Activated naive CD8-positive, alpha-beta T cell treated with anti-CD3 and anti-CD28 coated beads, Interleukin-2, amount 50 U/mL, for 24 hours (primary cell): ENCODE results near the gene SHISAL2B.
A peak's percentile ranks its signal among the peaks of the same experiment; 100 is the strongest.

Experiments
- ATAC-seq: fragments of 150-1000 bp; cut with Tn5 transposase; one replicate; pipeline ENCODE4 v1.10.0; 2021
- DNase-seq: peaks from one replicate; pipeline ENCODE4 v3.0.0; 2021
- H3K27ac Mint-ChIP-seq: one replicate; pipeline ENCODE4 v1.8.0; 2021; ENCODE audit warnings: mild to moderate bottlenecking, mixed read lengths
- H3K27me3 Mint-ChIP-seq: one replicate; pipeline ENCODE4 v1.8.0; 2021; ENCODE audit warnings: mixed read lengths
- H3K36me3 Mint-ChIP-seq: one replicate; pipeline ENCODE4 v1.8.0; 2021; ENCODE audit warnings: low read depth, mixed read lengths
- H3K4me1 Mint-ChIP-seq: one replicate; pipeline ENCODE4 v1.8.0; 2021; ENCODE audit warnings: mixed read lengths
- H3K4me3 Mint-ChIP-seq: one replicate; pipeline ENCODE4 v1.8.0; 2021; ENCODE audit warnings: mild to moderate bottlenecking, moderate library complexity, mixed read lengths
- H3K9me3 Mint-ChIP-seq: one replicate; pipeline ENCODE4 v1.8.0; 2021; ENCODE audit warnings: mixed read lengths

The SHISAL2B gene

GRCh38 chr5:64742821-64743220 is 52.5 kb downstream of the SHISAL2B start:
- no peaks in the 10 kb centered on the region for H3K9me3 Mint-ChIP-seq

GRCh38 chr5:64744914-64745313 is 54.6 kb downstream of the SHISAL2B start:
- Mint-ChIP-seq H3K4me1 (peaks cover 11% of the 10 kb centered on the region), H3K27ac (no peak overlapping the region), H3K36me3 (peaks cover 17% of the 10 kb centered on the region), H3K4me3 (no peak overlapping the region), H3K9me3 (no peaks in the 10 kb centered on the region), H3K27me3 (no peaks in the 10 kb centered on the region)
- DNase-seq (no peak), ATAC-seq (no peak)

More at GRCh38 chr5:64742821-64743220, 52.5 kb downstream of the SHISAL2B start:
- Mint-ChIP-seq H3K4me3 (no peak overlapping the region), H3K4me1 (peaks cover 12% of the 10 kb centered on the region), H3K36me3 (peaks cover 22% of the 10 kb centered on the region), H3K27ac (no peak overlapping the region), H3K27me3 (no peaks in the 10 kb centered on the region)
- DNase-seq, result no peak
- no peak for ATAC-seq

GRCh38 chr5:64746446-64746845 is 56.1 kb downstream of the SHISAL2B start:
- no peaks in the 10 kb centered on the region for H3K9me3 Mint-ChIP-seq
- DNase-seq (no peak), ATAC-seq (no peak)
- no peaks in the 10 kb centered on the region for H3K27me3 Mint-ChIP-seq
- peak overlapping the region; percentile 29 for H3K27ac Mint-ChIP-seq
- peaks cover 11% of the 10 kb centered on the region for H3K4me1 Mint-ChIP-seq
- H3K36me3 Mint-ChIP-seq, result peaks cover 18% of the 10 kb centered on the region
- no peak overlapping the region for H3K4me3 Mint-ChIP-seq

- no peak for ATAC-seq
- no peak for DNase-seq
- H3K9me3 Mint-ChIP-seq, result no peaks in the 10 kb centered on the region
Measured at GRCh38 chr5:64749385-64749784, 59.1 kb downstream of the SHISAL2B start.

GRCh38 chr5:64754066-64754465 is 63.8 kb downstream of the SHISAL2B start:
- Mint-ChIP-seq H3K27me3 (no peaks in the 10 kb centered on the region), H3K4me3 (no peak overlapping the region), H3K9me3 (no peaks in the 10 kb centered on the region), H3K4me1 (peaks cover 3% of the 10 kb centered on the region), H3K27ac (no peak overlapping the region), H3K36me3 (peaks cover 19% of the 10 kb centered on the region)
- no peak for ATAC-seq
- no peak for DNase-seq

More at GRCh38 chr5:64749385-64749784, 59.1 kb downstream of the SHISAL2B start:
- H3K4me1 Mint-ChIP-seq, result peaks cover 11% of the 10 kb centered on the region
- H3K27ac Mint-ChIP-seq, result no peak overlapping the region
- H3K36me3 Mint-ChIP-seq, result peaks cover 21% of the 10 kb centered on the region
- H3K4me3 Mint-ChIP-seq, result no peak overlapping the region
- H3K27me3 Mint-ChIP-seq, result no peaks in the 10 kb centered on the region

GRCh38 chr5:64758901-64759300 is 68.6 kb downstream of the SHISAL2B start:
- peaks cover 12% of the 10 kb centered on the region for H3K36me3 Mint-ChIP-seq
- no peak overlapping the region for H3K27ac Mint-ChIP-seq
- no peaks in the 10 kb centered on the region for H3K27me3 Mint-ChIP-seq
- no peak for DNase-seq
- no peak overlapping the region for H3K4me3 Mint-ChIP-seq
- H3K9me3 Mint-ChIP-seq, result no peaks in the 10 kb centered on the region
- ATAC-seq, result no peak
- peaks cover 6% of the 10 kb centered on the region for H3K4me1 Mint-ChIP-seq

- Mint-ChIP-seq H3K27me3 (no peaks in the 10 kb centered on the region), H3K36me3 (peaks cover 15% of the 10 kb centered on the region), H3K4me3 (no peak overlapping the region), H3K27ac (no peak overlapping the region), H3K9me3 (no peaks in the 10 kb centered on the region), H3K4me1 (peaks cover 9% of the 10 kb centered on the region)
- ATAC-seq (no peak), DNase-seq (no peak)
Measured at GRCh38 chr5:64759960-64760660, 69.8 kb downstream of the SHISAL2B start.

GRCh38 chr5:64763948-64764503 is 73.7 kb downstream of the SHISAL2B start:
- peaks cover 29% of the 10 kb centered on the region for H3K4me1 Mint-ChIP-seq
- no peaks in the 10 kb centered on the region for H3K27me3 Mint-ChIP-seq
- peaks cover 12% of the 10 kb centered on the region for H3K36me3 Mint-ChIP-seq
- ATAC-seq (no peak), DNase-seq (no peak)
- H3K4me3 Mint-ChIP-seq, result no peak overlapping the region
- no peaks in the 10 kb centered on the region for H3K9me3 Mint-ChIP-seq
- no peak overlapping the region for H3K27ac Mint-ChIP-seq

- DNase-seq, result no peak
- H3K4me1 Mint-ChIP-seq, result peaks cover 39% of the 10 kb centered on the region
- H3K4me3 Mint-ChIP-seq, result no peak overlapping the region
Measured at GRCh38 chr5:64765804-64766504, 75.7 kb downstream of the SHISAL2B start.

GRCh38 chr5:64766941-64767340 is 76.6 kb downstream of the SHISAL2B start:
- Mint-ChIP-seq H3K4me1 (peaks cover 46% of the 10 kb centered on the region), H3K9me3 (no peaks in the 10 kb centered on the region), H3K27ac (peak overlapping the region; percentile 64)

More at GRCh38 chr5:64765804-64766504, 75.7 kb downstream of the SHISAL2B start:
- Mint-ChIP-seq H3K27ac (no peak overlapping the region), H3K9me3 (no peaks in the 10 kb centered on the region), H3K27me3 (no peaks in the 10 kb centered on the region), H3K36me3 (peaks cover 12% of the 10 kb centered on the region)
- ATAC-seq, result no peak

More at GRCh38 chr5:64766941-64767340, 76.6 kb downstream of the SHISAL2B start:
- no peak for ATAC-seq
- Mint-ChIP-seq H3K36me3 (peaks cover 10% of the 10 kb centered on the region), H3K4me3 (peak overlapping the region; percentile 99), H3K27me3 (no peaks in the 10 kb centered on the region)
- DNase-seq, result no peak
